ENCODE measurements around the gene GPR39.

Gene GPR39

DNA sequence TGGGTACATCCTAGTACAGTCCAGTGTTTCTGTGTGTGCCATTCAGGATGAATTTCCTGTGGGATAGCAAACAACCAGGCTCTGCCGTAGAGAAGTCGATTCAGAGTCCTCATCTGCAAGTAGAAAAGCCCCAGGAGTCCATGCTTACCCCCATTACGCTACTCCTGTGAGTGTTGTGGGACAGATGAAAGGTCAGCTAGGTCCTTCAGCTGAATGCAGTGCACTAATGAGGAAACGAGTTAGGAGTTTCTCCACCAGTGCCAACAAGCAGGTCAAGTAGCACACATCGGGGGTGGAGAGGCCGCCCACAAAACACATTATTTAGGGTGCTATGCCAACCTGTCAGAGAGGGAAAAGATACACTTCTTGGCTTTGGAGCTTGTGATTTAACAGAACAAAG lies 2.5 kb upstream of the GPR39 start:
- DNase-seq, result no peak

DNA sequence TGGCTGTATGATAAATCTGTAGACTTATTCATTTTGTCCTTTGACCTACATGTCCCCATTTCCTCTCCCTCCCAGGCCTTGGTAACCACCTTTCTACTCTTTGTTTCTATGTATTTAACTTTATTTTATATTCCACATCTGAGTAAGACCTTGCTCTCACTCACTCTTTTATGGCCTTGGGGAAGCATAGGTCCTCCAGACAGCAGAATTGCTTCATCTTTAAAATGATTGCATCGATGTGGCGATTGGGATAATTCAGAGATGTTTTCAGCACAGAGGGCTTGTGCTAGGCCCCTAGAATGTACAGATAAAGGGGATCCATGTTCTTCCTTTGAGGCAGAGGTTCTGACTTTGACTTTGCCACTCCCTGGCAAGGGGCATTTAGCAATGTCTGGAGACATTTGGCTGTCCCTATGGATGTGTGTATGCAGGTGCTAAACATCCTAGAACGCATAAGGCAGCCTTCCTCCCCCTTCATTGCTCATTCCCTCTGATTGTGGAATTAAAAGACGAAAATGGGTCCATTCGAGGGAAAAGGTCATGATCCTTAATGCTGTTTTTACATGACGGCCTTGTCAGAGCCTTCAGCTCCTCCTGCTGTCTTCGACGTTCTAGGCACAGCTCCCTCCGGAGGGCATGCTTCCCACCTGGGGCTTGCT lies 1.2 kb upstream of the GPR39 start:
- no peak for DNase-seq

DNA sequence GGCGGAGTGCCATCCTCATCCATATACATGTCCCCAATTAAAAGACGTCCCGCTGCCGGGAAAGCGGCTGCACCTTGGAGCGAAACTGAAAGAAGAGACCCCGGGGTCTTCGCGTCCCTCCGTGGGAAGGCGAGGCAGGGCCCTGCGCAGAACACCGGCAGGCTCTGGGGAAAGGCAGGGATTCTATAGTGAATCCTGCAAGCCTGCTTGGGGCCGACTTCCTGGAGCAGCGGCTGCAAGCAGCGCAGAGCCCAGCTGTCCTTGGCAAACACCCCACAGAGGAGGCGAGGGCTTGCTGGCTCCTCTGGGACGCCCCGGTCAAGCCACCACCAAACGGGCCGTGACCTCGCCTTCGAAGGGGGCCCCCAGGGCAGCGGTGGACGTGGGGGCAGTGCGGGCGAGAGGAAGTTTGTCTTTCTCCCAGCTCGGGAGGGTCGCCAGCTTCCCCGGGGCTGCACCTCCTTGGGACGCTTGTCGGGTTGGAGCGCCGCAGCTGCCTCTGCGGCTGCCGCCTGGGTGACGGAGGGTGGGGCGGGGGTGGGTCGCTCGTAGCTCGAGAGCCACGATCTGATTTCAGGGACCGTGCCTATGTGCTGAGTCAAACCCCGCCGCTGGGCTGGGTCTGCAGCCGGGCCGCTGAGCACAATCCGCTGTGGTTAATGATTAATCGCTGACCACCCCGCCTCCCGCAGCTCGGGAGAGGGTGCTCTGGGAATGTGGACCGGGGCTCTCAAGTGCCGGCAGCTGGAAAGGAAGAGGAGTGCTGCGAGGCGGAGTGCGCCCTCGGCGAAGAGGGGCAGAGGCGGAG lies 486 bp upstream of the GPR39 start:
- no peak for DNase-seq

DNA sequence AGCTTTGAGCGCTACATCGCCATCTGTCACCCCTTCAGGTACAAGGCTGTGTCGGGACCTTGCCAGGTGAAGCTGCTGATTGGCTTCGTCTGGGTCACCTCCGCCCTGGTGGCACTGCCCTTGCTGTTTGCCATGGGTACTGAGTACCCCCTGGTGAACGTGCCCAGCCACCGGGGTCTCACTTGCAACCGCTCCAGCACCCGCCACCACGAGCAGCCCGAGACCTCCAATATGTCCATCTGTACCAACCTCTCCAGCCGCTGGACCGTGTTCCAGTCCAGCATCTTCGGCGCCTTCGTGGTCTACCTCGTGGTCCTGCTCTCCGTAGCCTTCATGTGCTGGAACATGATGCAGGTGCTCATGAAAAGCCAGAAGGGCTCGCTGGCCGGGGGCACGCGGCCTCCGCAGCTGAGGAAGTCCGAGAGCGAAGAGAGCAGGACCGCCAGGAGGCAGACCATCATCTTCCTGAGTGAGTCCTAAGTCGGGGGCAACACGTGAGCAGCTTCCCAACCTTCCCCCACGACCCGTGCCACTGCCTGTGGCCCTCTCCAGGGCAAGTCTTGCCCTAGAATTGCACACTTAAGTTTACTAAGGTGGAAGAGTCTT lies 928 bp downstream of the GPR39 start:
- DNase-seq, result no peak

DNA sequence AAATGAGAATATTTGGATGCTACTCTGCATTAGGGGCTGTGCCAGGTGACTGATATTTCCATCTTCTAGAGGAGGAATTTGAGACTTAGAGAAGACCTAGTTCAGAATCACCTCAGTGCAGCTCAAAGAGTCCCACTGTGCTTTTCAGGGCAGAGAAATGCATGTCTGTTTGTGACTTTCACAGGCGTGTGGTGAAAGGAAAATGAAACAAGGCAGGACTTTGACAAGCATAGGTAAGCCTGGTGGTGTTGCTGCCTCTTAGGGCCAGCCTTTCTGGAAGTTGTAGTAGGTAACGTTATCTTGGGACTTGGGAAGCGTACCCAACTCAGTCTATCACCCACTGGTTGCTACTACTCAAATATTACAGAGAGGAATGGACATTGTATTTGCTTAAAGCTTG lies 2.6 kb downstream of the GPR39 start:
- DNase-seq, result no peak

DNA sequence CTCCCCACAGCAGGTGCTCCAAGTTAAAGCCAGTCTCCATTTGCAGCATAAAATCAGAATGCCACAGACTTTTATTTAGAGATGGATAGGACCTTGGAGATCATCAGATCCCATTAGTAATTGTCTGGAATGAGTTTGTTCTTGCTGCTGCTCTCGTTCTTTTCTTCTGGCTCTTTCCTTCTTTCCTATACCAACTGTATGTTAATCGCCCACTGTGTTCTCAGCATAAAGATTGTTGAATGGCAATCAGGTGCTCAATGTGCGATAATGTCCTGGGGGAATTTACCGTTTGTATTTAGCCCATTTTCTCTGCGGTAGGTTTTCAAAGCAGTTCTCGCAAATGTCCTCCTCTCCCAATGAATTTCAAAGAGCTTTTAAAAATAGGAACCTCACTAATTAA lies 3.3 kb downstream of the GPR39 start:
- DNase-seq, result no peak

DNA sequence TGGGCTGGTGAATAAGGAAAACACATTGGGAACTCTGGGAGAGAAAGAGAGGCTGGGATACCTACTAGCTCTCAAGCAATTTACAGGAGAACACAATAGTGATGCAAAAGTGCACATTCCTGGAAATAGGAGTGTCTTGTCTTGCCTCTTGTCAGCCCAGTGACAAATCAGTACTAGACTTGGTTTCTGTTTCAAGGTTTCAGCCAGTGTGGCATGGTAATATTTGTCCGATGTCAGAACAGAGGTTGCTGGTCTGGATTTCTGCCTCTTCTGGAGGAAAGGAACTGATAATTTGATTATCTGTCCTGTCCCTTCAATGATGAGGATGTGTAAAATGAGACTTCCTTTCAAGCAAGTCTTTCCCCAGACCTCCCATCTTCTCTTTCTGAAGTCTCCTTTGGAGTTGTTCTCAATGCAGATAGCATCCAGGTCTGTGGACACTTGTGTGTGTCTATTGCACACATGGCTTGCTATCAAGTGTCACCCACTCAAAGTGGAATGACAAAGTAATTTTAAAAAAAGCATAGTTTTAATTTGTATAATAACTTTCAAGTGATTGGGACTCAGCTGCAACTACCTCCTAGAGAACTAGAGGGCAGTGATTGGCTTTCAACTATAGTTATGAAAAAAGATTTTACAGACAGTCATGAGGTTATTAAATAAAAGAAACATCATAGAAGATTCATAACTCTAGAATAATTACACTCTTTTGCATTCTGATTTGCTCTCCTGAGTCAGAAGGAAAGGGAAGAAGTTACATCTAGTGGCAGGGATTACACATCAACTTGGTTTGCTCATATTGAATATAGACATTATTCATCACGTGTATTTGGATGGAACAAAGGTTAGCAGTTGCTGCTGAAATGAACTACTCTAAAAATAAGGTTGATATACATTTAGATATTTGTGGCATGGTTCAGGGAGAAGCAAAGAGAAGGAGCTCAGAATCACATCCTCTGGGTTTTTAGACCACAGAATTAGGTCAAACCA lies 4.5 kb downstream of the GPR39 start:
- DNase-seq, result no peak

DNA sequence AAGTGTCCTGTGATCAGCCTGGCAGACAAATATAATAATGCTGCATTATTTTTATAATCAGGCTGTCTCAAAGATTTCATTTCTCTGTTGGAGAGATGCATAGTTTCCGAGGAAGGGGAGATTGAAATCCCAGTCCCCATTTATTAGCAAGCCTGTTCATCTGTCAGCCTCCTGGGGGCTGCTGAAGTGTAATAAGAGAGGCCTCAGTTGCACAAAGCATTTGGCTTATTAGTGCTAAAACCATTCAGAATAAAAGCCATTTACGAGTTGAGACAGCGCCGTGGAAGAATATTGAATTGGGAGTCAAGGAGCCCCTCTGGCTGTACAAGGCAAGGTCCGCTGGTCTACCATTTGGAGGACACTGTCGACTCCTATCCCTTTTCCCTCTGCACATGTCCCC lies 6.1 kb downstream of the GPR39 start:
- no peak for DNase-seq

DNA sequence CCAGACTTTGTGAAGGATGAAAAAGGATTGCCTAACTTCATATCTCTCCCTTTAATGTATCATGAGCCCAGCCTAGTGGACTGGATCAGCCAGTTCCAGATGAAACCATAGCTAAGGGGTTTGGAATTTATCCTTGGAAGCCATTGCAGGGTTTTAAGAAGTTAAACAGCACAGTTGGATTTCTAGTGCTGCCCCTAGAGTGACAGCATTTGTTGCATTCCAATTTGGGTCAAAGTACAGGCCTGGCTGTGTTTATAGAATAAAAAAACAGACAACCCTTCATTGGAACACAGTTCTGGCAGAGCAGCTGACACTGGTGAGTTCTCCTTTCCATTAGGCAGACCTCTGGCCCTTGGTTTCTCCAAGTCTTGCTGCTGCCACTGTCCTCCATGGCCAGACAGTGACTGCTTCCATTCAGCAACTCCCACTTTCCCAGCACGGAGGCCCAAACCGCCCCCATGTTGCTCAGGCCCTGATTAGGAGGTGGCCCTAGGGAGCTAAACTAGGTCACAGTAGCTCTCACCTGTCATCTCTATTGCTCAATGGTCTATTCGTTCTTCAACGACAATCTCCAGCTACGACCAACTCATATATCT lies 8.0 kb downstream of the GPR39 start:
- no peak for DNase-seq

DNA sequence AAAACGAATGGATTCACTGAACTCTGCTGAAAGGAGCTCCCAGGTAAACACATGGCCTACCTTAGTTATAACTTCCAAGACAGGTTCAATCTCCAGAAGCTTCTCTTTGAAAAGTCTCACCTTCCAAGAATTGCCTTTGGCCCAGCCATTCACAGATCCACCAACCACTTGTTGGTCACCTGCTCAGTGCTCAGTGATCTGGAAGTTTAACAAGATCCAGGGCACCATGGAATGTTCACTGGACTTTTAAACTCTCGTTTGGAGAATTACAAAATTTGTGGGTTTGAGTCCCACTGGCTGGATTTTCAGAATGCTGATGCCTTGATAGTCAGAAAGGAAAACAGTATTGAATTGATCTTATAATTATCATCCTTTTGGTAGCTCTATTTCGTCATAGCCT lies 9.4 kb downstream of the GPR39 start:
- no peak for DNase-seq

DNA sequence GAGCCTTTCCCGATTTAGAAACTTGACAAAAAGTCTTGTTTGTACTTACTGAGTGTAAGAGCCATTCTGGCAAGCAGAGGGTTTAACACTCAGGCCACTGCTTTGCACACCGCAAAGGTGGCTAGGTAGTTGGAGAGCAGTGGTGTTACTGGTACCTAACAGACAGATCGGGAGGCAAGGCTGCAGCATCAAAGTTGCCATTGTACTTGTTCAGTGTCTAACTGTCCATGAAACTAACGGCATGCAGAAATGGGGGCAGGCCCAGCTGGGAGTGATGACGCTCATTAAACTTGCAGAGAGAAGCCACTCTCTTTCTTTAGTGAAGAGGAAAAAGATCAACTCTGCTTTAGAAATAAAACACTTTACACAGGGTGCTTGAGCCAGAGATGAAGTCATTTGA lies 10.1 kb downstream of the GPR39 start:
- no peak for DNase-seq

DNA sequence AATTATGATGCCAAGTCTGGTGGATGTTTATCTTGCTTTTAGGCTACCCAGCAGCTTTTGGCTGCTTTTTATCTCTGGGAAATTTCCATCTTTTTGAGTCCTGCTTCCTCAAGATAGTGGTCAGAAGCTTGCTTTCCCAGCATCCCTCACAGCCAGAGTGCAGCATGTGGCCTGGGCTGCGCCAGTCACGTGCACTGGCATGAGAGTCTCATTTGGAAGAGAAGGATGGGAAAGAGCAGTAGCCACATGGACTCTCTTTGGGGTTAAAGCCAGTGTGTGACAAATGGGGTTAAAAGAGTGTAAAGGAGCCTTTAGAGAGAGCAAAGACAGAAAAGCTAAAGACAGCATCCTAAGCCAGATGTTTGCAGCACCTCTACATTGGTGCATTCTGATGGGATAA lies 12.7 kb downstream of the GPR39 start:
- no peak for DNase-seq

DNA sequence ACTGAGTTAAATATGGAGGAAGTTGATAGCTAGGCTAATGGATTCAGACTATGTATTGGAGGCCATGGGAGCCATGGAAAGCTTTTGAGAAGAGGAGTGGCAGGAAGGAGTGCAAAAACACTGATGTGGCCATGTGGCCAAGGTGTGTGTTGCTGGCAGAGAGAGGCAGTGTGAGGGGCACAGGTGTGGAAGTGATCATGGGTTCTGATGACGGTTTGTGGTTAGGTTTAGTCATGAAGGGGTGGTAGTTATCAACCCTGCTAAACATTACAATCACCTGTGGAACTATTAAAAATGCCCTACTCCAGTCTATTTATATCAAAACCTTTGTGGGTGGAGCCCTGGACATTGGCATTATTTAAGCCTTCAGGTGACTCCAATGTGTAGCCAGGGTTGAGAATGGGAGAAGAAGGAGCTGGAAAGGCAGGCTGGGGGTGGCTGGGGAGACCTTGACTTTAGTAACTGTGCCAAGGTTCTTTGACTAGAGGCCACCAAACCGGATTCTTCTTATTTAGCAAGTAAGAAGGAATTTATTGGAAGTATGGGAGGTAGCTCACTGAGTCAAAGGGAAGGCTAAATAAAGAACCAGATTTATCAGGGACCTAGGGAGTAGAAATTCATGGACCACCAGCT lies 13.5 kb downstream of the GPR39 start:
- no peak for DNase-seq

DNA sequence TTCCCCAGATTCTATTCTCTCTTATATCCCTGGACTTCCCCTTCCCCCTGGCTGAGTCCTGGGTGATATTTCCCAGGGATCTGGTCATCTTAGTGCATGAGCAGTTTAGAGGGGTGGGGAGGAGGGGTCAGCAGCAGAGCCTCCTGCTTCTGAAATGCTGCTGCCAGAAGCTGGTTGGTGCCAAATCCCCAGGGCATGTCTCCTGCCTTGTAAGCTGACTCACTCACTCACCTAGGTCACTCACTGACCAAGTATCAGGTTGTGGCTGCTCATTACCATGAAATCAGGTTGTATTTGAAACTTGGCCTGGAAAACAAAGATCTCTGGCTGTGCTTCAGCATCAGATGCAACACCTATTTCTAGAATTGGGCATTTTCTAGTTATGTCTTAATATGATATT lies 14.3 kb downstream of the GPR39 start:
- DNase-seq, result no peak

DNA sequence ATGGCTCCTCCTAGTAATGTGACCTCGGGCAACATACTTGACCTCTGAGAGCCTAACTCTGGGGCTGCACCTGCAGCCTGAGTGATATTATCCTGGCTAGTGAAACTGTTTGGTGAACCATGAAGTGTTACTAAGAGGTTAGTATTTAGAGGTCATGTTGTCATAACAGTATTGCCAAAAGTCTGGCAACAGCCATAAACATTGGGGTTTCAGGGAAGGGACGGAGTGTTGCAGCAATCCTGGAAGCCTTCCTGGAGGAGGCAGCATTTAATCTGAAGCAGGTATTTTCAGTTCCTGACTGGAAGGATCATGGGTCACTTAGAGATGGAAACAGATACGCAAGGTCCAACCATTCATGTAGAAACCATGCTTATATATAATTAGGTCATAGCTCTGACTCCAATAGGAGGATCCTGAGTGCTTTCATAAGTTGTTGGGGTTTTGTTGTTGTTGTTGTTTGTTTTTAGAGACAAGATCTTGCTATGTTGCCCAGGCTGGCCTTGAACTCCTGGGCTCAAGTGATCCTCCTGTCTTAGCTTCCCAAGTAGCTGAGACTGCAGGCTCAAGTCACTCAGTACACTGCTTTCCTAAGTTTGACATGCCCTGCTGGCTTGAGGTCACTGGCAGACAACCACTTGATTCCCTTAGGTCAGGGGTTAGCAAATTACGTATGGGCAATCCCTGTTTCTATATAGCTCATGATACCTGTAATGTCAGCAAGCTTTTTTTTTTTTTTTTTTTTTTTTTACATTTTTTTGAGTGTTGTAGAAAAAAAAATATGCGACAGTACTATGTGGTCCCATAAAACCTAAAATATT lies 21.5 kb downstream of the GPR39 start:
- no peak for DNase-seq

DNA sequence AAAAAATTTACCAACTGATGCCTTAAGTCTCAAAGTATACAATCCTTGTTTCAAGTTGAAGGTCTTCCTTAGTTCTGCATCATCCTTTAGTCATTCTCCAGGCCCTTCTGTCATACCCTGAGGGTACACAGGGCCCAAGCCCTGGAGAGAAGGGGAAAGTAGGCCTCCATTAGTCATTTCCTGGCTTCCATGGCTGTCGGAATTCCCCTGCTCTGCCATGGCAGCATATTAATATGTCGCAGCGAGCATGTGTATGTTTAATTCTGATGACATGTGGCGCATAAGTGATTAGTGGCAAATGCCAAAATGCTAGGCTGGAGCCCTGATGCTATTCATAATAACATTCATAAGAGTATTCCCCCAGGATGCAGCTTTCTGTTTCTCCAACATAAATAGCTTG lies 22.1 kb downstream of the GPR39 start:
- DNase-seq, result no peak

DNA sequence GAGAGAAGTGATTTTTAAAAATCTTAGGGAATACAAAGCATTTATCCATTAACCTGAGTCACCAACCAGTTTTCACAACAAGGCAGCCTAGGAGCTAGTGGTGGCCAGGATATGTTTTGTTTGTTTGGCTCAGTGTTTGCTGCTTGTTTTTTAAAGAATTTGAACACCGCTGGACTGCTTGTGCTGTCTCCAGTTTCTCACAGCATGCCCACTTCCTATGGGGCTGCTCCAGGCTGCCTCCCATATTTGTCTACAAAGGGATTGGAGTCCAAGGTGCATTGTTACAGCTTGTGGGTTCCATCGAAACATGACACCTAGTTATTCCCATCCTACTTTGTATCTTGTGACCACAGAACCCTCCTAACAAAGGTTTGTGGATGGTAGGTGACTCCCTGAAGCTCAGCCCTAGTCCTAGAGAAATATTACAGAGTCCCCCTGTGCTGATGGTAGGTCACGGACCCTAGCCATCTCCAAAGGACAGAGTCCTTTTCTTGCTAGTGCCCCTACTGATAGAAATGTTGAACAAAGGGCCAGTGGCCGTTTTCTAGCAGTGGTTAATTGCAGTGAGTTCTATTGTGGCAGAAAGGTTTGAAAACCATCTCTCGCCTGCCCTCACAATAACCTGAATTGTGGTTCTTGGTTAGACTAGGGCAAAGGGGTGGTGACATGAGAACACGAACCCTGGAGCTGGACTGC lies 23.2 kb downstream of the GPR39 start:
- no peak for DNase-seq

DNA sequence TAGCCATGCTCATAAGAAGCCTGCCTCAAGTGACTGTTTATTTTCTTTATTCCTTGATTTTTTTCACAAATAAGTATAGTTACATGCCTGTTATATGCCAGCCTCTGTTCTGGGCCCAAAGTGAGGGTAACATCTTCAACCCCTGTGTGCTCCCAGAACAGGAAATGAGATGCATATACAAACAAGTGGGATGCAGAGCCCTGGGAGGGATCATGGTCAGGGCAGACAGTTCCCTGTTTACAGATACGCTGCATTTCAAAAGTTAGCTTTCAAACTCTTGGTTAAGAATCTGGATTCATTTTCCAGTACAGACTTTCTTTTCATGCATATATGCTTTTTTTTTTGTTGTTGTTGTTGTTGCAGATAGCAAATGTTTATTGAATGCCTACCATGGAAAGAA lies 24.4 kb downstream of the GPR39 start:
- DNase-seq, result no peak

DNA sequence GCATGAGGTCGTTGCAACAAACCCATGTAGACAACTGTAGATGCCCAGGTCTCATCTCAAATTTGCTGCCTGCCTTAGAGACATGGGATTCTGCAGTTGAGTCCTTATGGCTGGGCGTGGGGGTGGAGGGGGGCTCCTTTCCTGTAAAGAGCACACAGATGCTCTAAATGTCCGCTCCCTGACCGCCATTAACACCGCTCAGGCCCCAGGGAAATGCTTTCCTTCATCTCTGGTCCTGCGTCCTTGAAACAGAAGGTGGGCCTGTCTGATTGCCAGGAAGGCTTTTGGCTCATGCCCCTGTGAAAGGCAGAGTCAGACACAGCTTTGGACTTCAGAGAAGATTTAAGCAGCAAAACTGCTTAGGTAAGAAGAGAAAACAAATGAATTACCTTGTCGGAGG lies 25.7 kb downstream of the GPR39 start:
- DNase-seq, result no peak

DNA sequence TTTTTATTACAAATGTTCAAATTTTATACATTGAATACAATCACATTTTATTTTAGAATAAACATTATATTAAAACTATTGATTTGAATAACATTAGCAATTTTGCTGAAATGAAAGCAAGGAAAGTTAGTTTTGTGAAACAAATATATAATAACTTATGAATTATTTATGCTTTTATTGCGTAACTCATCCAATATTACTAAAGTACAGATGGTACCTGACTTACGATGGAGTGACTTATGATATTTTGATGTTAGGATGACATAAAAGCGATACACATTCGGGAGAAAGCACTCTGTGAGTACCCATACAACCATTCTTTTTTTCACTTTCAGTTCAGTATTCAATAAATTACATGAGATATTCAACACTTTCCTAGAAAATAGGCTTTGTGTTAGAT lies 26.5 kb downstream of the GPR39 start:
- DNase-seq, result no peak

DNA sequence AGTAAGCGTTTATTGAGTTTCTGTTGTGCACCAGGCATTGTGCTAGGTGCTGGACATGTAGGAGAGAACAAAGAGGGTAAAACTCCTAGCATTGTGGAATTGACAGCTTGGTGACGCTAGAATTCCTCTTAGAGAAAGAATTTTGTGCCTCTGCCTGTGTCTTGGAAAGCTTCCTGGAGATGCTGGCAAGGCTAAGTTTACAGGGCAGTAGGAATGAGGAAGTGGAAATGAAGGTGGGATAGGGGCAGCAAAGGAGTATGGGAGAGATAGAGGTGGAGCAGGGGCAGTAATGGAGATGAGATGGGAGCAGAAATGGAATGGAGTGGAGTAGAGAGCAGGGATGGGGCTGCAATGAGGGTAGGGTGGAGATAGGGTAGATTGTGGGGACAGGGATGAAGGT lies 29.8 kb downstream of the GPR39 start:
- DNase-seq, result no peak
